H1 (cell line): ENCODE results near the gene CTBP2. TPM values are rescaled to one million over a fixed set of nuclear protein-coding genes. Genes with fewer than 3 reads are reported as not detected.

Experiments
- CTCF ChIA-PET: fragments of 300-600 bp; sonication (Branson Sonifier 250); formaldehyde crosslinking; loops from one replicate; lab custom pipeline; 2021; ENCODE audit not compliant: partially characterized antibody; lab: Charles Lee
- POLR2A ChIA-PET: fragments of 300-600 bp; sonication (Branson Sonifier 250); formaldehyde crosslinking; loops from one replicate; lab custom pipeline; 2021; ENCODE audit warnings: inconsistent platforms; ENCODE audit not compliant: partially characterized antibody; lab: Charles Lee
- DNase-seq, 2 experiments: peaks; one replicate each; pipeline versions ENCODE4 v3.0.0 to v3.0.0-alpha.2; 2010 to 2022; ENCODE audit warnings: low spot score in 2 of 2, low read depth in 1 of 2, mixed read lengths in 1 of 2
- FAIRE-seq: peaks from 2 replicates; lab custom pipeline; 2011; peaks lifted over from hg19 to GRCh38; lab: Jason Lieb, UNC
- H2AFZ ChIP-seq: 2 replicates; pipeline ENCODE4 v1.8.1; 2012; ENCODE audit warnings: low read length, inconsistent platforms
- H2AK5ac ChIP-seq: 2 replicates; pipeline ENCODE4 v1.6.1; 2013; ENCODE audit warnings: low read depth, low read length
- H2BK120ac ChIP-seq: replicated peaks from 2 replicates; pipeline ENCODE3; 2013; ENCODE audit warnings: low read depth, low read length, inconsistent platforms
- H2BK12ac ChIP-seq: 2 replicates; pipeline ENCODE4 v1.6.1; 2013; ENCODE audit warnings: low read depth, low read length
- H2BK15ac ChIP-seq: 2 replicates; pipeline ENCODE4 v1.6.1; 2013; ENCODE audit warnings: low read length
- H2BK20ac ChIP-seq: 2 replicates; pipeline ENCODE4 v1.6.1; 2013; ENCODE audit warnings: low read length
- H2BK5ac ChIP-seq: 2 replicates; pipeline ENCODE4 v1.6.1; 2013; ENCODE audit warnings: low read depth, low read length
- H3K14ac ChIP-seq: 2 replicates; pipeline ENCODE4 v1.6.1; 2013; ENCODE audit warnings: inconsistent platforms; ENCODE audit not compliant: insufficient read length
- H3K18ac ChIP-seq: 2 replicates; pipeline ENCODE4 v1.6.1; 2013; ENCODE audit warnings: low read length; ENCODE audit errors: extremely low read depth
- H3K23ac ChIP-seq: 2 replicates; pipeline ENCODE4 v1.6.1; 2013; ENCODE audit warnings: inconsistent platforms; ENCODE audit not compliant: insufficient read length
- H3K23me2 ChIP-seq: 2 replicates; pipeline ENCODE4 v1.6.1; 2013; ENCODE audit warnings: low read depth, low read length
- H3K27ac ChIP-seq: 2 replicates; pipeline ENCODE4 v1.6.1; 2011; ENCODE audit warnings: low read depth, low read length, inconsistent platforms
- H3K27me3 ChIP-seq, 4 experiments: replicated peaks in 1 of 4; 1 replicate in 1 of 4; 2 replicates in 3 of 4; pipeline versions ENCODE4 v1.6.1 to v1.8.1; 2011 to 2013; ENCODE audit warnings: low read length in 3 of 4, mild to moderate bottlenecking in 3 of 4, inconsistent platforms in 2 of 4, mixed read lengths in 2 of 4, moderate library complexity in 1 of 4; ENCODE audit not compliant: control insufficient read depth in 3 of 4, insufficient read depth in 3 of 4; ENCODE audit errors: extremely low read depth in 1 of 4
- H3K36me3 ChIP-seq, 4 experiments: 2 replicates each; pipeline versions ENCODE4 v1.6.1 to v1.8.1; 2011 to 2013; ENCODE audit warnings: mild to moderate bottlenecking in 4 of 4, low read length in 3 of 4, moderate library complexity in 2 of 4, control low read depth in 1 of 4, inconsistent platforms in 1 of 4; ENCODE audit not compliant: insufficient read depth in 4 of 4, control insufficient read depth in 2 of 4
- H3K4ac ChIP-seq: replicated peaks from 2 replicates; pipeline ENCODE3; 2013; ENCODE audit warnings: low read length, low read depth, mixed read lengths, inconsistent platforms; ENCODE audit not compliant: insufficient read length
- H3K4me1 ChIP-seq, 4 experiments: replicated peaks in 1 of 4; 1 replicate in 1 of 4; 2 replicates in 3 of 4; pipeline versions ENCODE4 v1.6.1 to v1.8.1; 2011 to 2013; ENCODE audit warnings: low read length in 3 of 4, inconsistent platforms in 2 of 4, mixed read lengths in 1 of 4; ENCODE audit not compliant: insufficient read depth in 4 of 4, control insufficient read depth in 3 of 4
- H3K4me2 ChIP-seq, 2 experiments: 2 replicates each; pipeline versions ENCODE4 v1.6.1 to v1.8.1; 2011 to 2013; ENCODE audit warnings: low read depth in 2 of 2, low read length in 2 of 2, control low read depth in 1 of 2, inconsistent platforms in 1 of 2, mild to moderate bottlenecking in 1 of 2; ENCODE audit not compliant: insufficient read depth in 1 of 2
- H3K4me3 ChIP-seq, 4 experiments: fragments of 200-600, 300-600 bp in 1 of 4; sonication (generic), shearing (Covaris generic), sonication (Bioruptor Twin) in 1 of 4; 2 replicates each; pipeline versions ENCODE4 v1.5.1 to v1.8.1; 2011 to 2016; ENCODE audit warnings: low read length in 4 of 4, low read depth in 3 of 4, control low read depth in 2 of 4, inconsistent platforms in 2 of 4, mild to moderate bottlenecking in 2 of 4, mixed read lengths in 1 of 4, moderate library complexity in 1 of 4; ENCODE audit not compliant: insufficient read depth in 2 of 4; ENCODE audit errors: extremely low read depth in 1 of 4
- H3K56ac ChIP-seq: replicated peaks from 2 replicates; pipeline ENCODE3; 2013; ENCODE audit warnings: low read depth, mild to moderate bottlenecking, mixed read lengths, low read length, inconsistent platforms; ENCODE audit not compliant: insufficient read length
- H3K79me1 ChIP-seq: 2 replicates; pipeline ENCODE4 v1.6.1; 2013; ENCODE audit warnings: low read depth, low read length, control low read depth
- H3K79me2 ChIP-seq, 2 experiments: 2 replicates each; pipeline versions ENCODE4 v1.6.1 to v1.8.1; 2012 to 2013; ENCODE audit warnings: low read length in 2 of 2, mild to moderate bottlenecking in 2 of 2, inconsistent platforms in 1 of 2; ENCODE audit not compliant: insufficient read depth in 2 of 2, control insufficient read depth in 1 of 2
- H3K9ac ChIP-seq, 4 experiments: replicated peaks in 1 of 4; 1 replicate in 1 of 4; 2 replicates in 3 of 4; pipeline versions ENCODE4 v1.6.1 to v1.8.1; 2011 to 2013; ENCODE audit warnings: low read depth in 3 of 4, low read length in 3 of 4, control low read depth in 2 of 4, mild to moderate bottlenecking in 2 of 4, moderate library complexity in 2 of 4, inconsistent platforms in 1 of 4; ENCODE audit errors: extremely low read depth in 1 of 4
- H3K9me3 ChIP-seq, 2 experiments: 2 replicates each; pipeline versions ENCODE4 v1.6.1 to v1.8.1; 2012 to 2013; ENCODE audit warnings: mild to moderate bottlenecking in 2 of 2, moderate library complexity in 2 of 2, control low read depth in 1 of 2, inconsistent platforms in 1 of 2, low read depth in 1 of 2, low read length in 1 of 2, mixed read lengths in 1 of 2; ENCODE audit not compliant: insufficient read depth in 2 of 2
- H4K20me1 ChIP-seq, 2 experiments: replicated peaks in 1 of 2; 2 replicates each; pipeline versions ENCODE3 to v1.8.1; 2011 to 2013; ENCODE audit warnings: inconsistent platforms in 2 of 2, low read length in 2 of 2, mild to moderate bottlenecking in 1 of 2; ENCODE audit not compliant: insufficient read depth in 2 of 2, control insufficient read depth in 1 of 2
- H4K5ac ChIP-seq: 2 replicates; pipeline ENCODE4 v1.6.1; 2013; ENCODE audit warnings: low read length, low read depth, mixed read lengths, inconsistent platforms; ENCODE audit not compliant: insufficient read length
- H4K8ac ChIP-seq: 2 replicates; pipeline ENCODE4 v1.8.0; 2013; ENCODE audit warnings: mild to moderate bottlenecking, moderate library complexity, low read length, inconsistent platforms; ENCODE audit not compliant: insufficient read depth; ENCODE audit errors: extremely low read depth
- H4K91ac ChIP-seq: replicated peaks from 2 replicates; pipeline ENCODE3; 2013; ENCODE audit warnings: low read length, mixed read lengths, inconsistent platforms; ENCODE audit not compliant: insufficient read length
- CEBPB ChIP-seq: IDR thresholded peaks from 2 replicates; pipeline ENCODE4 v1.6.1; 2012; ENCODE audit warnings: low read depth, low read length
- EP300 ChIP-seq, 2 experiments: IDR thresholded peaks; 1 replicate in 1 of 2; 2 replicates in 1 of 2; pipeline ENCODE4 v1.6.1; 2011 to 2012; ENCODE audit warnings: low read depth in 2 of 2, low read length in 2 of 2, mild to moderate bottlenecking in 2 of 2, borderline replicate concordance in 1 of 2, inconsistent platforms in 1 of 2, moderate library complexity in 1 of 2
- EZH2 ChIP-seq: fragments of 200-600 bp; sonication (generic); IDR thresholded peaks from 2 replicates; pipeline ENCODE4 v1.7.1; 2012; ENCODE audit warnings: low read depth, mild to moderate bottlenecking, moderate library complexity, low read length, inconsistent platforms; ENCODE audit not compliant: severe bottlenecking
- KDM1A ChIP-seq: fragments of 200-600, 300-600 bp; sonication (generic); IDR thresholded peaks from 2 replicates; pipeline ENCODE4 v1.7.1; 2016; ENCODE audit warnings: mild to moderate bottlenecking, low read length, borderline replicate concordance
- NANOG ChIP-seq: IDR thresholded peaks from 2 replicates; pipeline ENCODE4 v1.6.1; 2011; ENCODE audit warnings: low read length, low read depth, mild to moderate bottlenecking, inconsistent platforms; ENCODE audit not compliant: insufficient read depth, poor library complexity, severe bottlenecking
- RFX5 ChIP-seq: IDR thresholded peaks from 2 replicates; pipeline ENCODE4 v1.6.1; 2011; ENCODE audit warnings: low read depth, low read length, improper control_type of control experiment, borderline replicate concordance
- RNF2 ChIP-seq: fragments of 200-900, 300-1000 bp; sonication (generic); IDR thresholded peaks from 2 replicates; pipeline ENCODE4 v1.7.1; 2016; ENCODE audit warnings: borderline replicate concordance, low read depth, mild to moderate bottlenecking, antibody characterized with exemption, low read length; ENCODE audit not compliant: poor library complexity, severe bottlenecking; ENCODE audit errors: missing control alignments
- RXRA ChIP-seq: IDR thresholded peaks from 2 replicates; pipeline ENCODE4 v1.6.1; 2011; ENCODE audit warnings: low read depth, mild to moderate bottlenecking, low read length, moderate library complexity; ENCODE audit not compliant: insufficient read depth
- SAP30 ChIP-seq: fragments of 300-600 bp; sonication (generic); IDR thresholded peaks from 2 replicates; pipeline ENCODE4 v1.7.1; 2012; ENCODE audit warnings: low read length, moderate library complexity, mild to moderate bottlenecking, inconsistent platforms; ENCODE audit not compliant: insufficient read depth, insufficient replicate concordance
- SIRT6 ChIP-seq: IDR thresholded peaks from one replicate; pipeline ENCODE4 v1.7.1; 2012; ENCODE audit warnings: low read length, inconsistent platforms
- SP2 ChIP-seq: IDR thresholded peaks from 2 replicates; pipeline ENCODE4 v1.6.1; 2012; ENCODE audit warnings: mild to moderate bottlenecking, low read length, inconsistent platforms
- YY1 ChIP-seq: IDR thresholded peaks from 2 replicates; pipeline ENCODE4 v1.6.1; 2011; ENCODE audit warnings: low read depth, mild to moderate bottlenecking, low read length
- WGBS, 2 experiments: shearing (Covaris generic) in 1 of 2; methylation state at CpG; one replicate each; pipeline versions ENCODE4 v1.1.6 to v1.1.7; 2013 to 2015; ENCODE audit warnings: low lambda C conversion rate in 2 of 2, mixed read lengths in 2 of 2, inconsistent platforms in 1 of 2, low coverage in 1 of 2, missing lambda C conversion rate in 1 of 2; ENCODE audit not compliant: insufficient replicate concordance in 2 of 2, insufficient coverage in 1 of 2, insufficient read length in 1 of 2; ENCODE audit errors: extremely low coverage in 1 of 2, missing lambda C conversion rate in 1 of 2; 5-methylcytosine and 5-hydroxymethylcytosine counted together
- polyA plus RNA-seq, 7 experiments: library from polyadenylated mRNA; depleted of rRNA in 3 of 7; stranded (reverse) in 5 of 7; unstranded in 2 of 7; fragments of >200 nt in 5 of 7; fragments of 200-250 nt in 2 of 7; gene quantifications; 1 replicate in 5 of 7; 2 replicates in 1 of 7; 4 replicates in 1 of 7; pipeline versions ENCODE4 v1.2.1 to v1.2.3, GENCODE V29; 2011 to 2013; ENCODE audit warnings: missing spikeins in 2 of 7, mixed read lengths in 2 of 7
- total RNA-seq: library from RNA; stranded (reverse); fragmentation: NEBNext Ultra II Directional; extraction: Animal tissue kit (Norgen Biotek cat#: 25700); gene quantifications from 2 replicates; pipeline ENCODE4 v1.2.1, GENCODE V29; 2021

CTBP2 gene
- total and polyA plus RNA-seq, 2 of the 8 experiments (the other 6 are each of a cell fraction or from before 2014, with no cell fraction given): 208 to 221 TPM

GRCh38 chr10:125151170-125151552, 9.2 kb downstream of the CTBP2 start:
- peak overlapping the region; percentile 37 for H4K5ac ChIP-seq
- H2AFZ ChIP-seq: no peak overlapping the region
- peaks cover 3% of the 10 kb centered on the region for H3K23me2 ChIP-seq
- H2BK15ac ChIP-seq: no peak overlapping the region
- DNase-seq: no peak
- peak overlapping the region; percentile 48 for H3K56ac ChIP-seq
- peak overlapping the region; percentile 92 for H3K4ac ChIP-seq
- no peak overlapping the region for H3K23ac ChIP-seq
- no peaks in the 10 kb centered on the region for H3K27me3 ChIP-seq
- no peak overlapping the region for H3K14ac ChIP-seq
- H3K27ac ChIP-seq: peak overlapping the region; percentile 81
- no peaks in the 10 kb centered on the region for H3K9me3 ChIP-seq
- H2BK5ac ChIP-seq: peak overlapping the region; percentile 98
- ChIA-PET CTCF (interaction anchor here (1.0 kb wide), 1 partner anchor 16 kb away, joined by 3 read pairs; no protein-coding TSS in a partner anchor), POLR2A (interaction anchor here (1.0 to 3.9 kb wide), 5 partner anchors 8 to 19 kb away, joined by 3 to 22 read pairs (median 14); partner anchors contain the start of gene CTBP2)
- H3K79me1 ChIP-seq: peaks cover 12% of the 10 kb centered on the region
- peak overlapping the region; percentile 80 for H2BK120ac ChIP-seq
- FAIRE-seq: no peak
- H3K36me3 ChIP-seq: peaks cover 0 to 43% (median 4%) of the 10 kb centered on the region in 4 experiments; a peak in 6 of 8 replicates
- H3K4me3 ChIP-seq: peak overlapping the region; percentile 5 to 87 (median 28); a peak in 7 of 8 replicates
- WGBS, 2 experiments: 74% methylated on average over 24 of the region's 24 CpGs; no CpG with 5 or more reads in 1 of the 2 experiments
- peak overlapping the region; percentile 49; the same call in 1 of the 2 replicates for H2BK20ac ChIP-seq
- peak overlapping the region in 3 of 4 experiments; percentile 39 to 47 (median 39); a peak in 5 of 7 replicates for H3K9ac ChIP-seq
- H3K79me2 ChIP-seq: peaks cover 72 to 97% of the 10 kb centered on the region in 2 experiments
- peak overlapping the region; percentile 80 for H3K18ac ChIP-seq
- H2BK12ac ChIP-seq: peak overlapping the region; percentile 98
- H3K4me2 ChIP-seq: peak overlapping the region; percentile 79 to 84
- peak overlapping the region; percentile 91 for H4K8ac ChIP-seq
- peak overlapping the region; percentile 99 for H2AK5ac ChIP-seq
- H4K20me1 ChIP-seq: peaks cover 36 to 39% of the 10 kb centered on the region in 2 experiments
- H3K4me1 ChIP-seq: peaks cover 39 to 60% (median 47%) of the 10 kb centered on the region in 4 experiments
- H4K91ac ChIP-seq: peak overlapping the region; percentile 97
- TF ChIP-seq NANOG: no peak
- TF ChIP-seq YY1: no peak
- TF ChIP-seq CEBPB: no peak
- TF ChIP-seq SIRT6: no peak
- TF ChIP-seq RNF2: no peak
- no peak for TF ChIP-seq KDM1A
- TF ChIP-seq EZH2: no peak
- TF ChIP-seq EP300 (IDR thresholded peaks at IDR 0.05; ENCODE audit: borderline replicate concordance in 1 of 2, low read depth in 2 of 2, low read length in 2 of 2): no peak
- TF ChIP-seq SP2: no peak
- no peak for TF ChIP-seq RXRA
- no peak for TF ChIP-seq SAP30
- TF ChIP-seq RFX5: no peak
